HG03135 (cell line): ENCODE results near the gene DDX43.
"Not testable (repeated sequence)": the region's sequence is repeated elsewhere in the genome, so short reads cannot be mapped to it uniquely, and the experiment has no call there.

Experiments
- ATAC-seq: cut with Tn5 transposase; IDR thresholded peaks from one replicate; pipeline ENCODE4 v1.9.1; 2021; ENCODE audit warnings: mild to moderate bottlenecking, moderate library complexity; ENCODE audit not compliant: unreplicated experiment

The DDX43 gene

DNA sequence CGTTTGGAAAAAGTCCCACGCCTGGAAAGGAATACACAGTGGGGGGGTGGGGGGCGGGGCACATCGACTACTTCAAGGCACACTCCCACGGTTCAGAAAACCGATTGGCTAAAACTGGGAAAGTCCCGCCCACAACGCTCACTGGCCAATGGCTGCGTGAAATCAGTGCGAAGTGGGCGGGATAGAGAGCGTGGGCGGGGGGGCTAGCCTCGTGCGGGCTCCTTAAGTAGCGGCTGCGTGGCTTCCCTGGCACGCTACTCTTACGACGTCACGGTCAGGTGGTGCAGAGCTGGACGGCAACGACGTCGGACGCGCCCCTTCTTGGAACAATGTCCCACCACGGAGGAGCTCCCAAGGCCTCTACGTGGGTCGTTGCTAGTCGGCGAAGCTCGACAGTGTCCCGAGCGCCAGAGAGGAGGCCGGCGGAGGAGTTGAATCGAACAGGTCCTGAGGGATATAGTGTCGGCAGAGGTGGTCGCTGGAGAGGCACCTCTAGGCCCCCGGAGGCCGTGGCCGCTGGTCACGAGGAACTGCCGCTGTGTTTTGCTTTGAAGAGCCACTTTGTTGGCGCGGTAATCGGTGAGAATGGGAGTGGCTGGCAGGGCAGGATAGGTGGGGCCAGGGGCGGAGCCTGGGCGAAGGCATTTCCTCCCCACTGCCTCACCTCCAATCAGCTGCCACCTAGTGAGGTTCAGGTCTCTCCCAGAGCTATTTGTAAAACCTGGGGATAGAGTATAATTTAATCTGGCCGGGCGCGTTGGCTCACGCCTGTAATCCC lies at the start of gene DDX43:
TSS of gene DDX43 (plus strand) at position 252 of the 778 bp plus-strand sequence. CDS start at position 330, 78 bp downstream.
- ATAC-seq = no peak

DNA sequence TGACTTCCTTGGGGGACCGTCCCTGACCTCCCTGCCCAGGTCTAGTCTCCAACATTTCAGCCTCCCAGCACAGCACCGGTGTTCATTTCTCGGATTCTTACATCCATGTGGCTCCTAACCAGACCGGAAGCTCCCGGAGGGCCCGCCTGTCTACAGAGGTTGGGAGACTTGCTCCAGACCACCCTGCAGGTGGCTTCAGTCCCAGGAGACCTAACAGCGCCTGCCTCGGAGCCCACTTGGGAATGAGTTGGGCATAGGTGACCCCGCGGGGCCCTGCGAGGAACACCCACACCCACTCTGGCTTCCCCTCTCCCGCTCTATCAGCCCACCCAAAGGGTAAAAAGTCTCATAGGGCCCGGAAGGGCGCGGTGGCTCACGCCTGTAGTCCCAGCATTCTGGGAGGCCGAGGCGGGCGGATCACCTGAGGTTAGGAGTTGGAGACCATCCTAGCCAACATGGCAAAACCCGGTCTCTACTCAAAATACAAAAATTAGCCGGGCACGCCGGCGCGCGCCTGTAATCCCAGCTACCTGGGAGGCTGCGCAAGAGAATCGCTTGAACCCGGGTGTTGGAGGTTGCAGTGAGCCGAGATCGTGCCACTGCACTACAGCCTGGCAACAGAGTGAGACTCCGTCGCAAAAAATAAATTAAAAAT lies 46.0 kb upstream of the DDX43 start:
- ATAC-seq = no peak

DNA sequence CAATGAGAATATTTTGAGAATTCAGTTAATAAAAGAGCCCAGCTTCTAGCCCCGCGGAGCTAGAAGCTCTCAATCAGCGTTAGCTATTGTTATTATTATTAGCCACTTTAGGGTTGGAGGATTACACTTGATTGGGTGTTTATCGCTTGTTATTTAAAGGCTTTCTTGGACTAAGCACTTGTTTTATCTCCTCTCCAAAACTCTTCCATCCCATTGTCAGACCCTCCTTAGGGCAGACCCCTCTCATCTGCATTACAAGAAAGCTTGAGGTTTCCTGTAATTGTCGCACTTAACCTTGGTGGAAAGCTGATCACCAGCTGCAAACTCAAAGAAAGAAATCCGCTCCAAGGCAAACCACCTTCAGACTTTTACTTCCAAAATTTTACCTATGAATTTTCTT lies 45.3 kb upstream of the DDX43 start:
- ATAC-seq = no peak

DNA sequence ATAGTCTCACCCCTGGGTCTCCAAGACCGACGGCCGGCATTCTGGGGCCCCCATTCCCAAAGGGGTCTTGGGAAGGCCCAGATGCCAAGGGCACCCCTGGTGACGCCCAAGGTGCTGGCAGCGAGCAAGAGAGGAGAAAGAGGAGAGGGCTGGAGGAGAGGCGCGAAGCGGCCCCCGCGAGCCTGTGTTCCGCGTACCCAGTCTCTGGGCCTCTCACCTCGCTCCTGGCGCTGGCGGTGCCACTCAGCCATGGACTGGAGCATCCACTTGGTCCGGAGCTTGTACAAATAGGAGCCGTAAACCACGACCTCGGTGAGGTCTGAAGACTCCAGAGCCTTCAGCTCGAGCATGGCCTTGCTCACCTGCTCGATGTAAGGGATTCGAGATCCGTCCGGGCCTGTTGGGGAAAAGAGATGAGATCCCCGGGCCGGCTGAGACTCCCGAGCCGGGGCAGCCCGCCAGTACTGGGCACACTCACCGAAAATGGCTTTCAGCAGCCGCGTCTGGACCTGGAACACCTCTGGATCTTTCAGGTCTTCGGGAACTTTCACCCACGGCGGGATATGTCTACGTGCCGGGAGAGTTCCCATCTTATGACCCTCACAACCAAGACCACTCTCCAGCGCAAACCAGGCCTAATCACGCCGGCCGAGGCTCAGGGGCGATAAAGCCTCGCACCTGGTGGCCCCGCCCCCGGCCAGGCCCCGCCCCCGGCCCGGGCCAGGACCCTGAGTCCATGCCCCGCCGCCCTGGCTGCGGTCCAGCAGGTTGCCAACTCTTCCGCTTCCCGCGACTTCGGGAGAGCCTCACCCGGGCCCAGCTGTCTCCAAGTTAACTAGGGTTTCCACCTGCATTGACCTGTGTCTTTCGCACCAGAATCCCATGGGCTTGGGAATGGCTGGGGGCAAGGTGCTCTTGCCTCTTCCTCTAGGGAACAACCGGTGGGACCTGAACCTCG lies 40.7 kb upstream of the DDX43 start, which contains the start of gene DPPA5:
TSS of gene DPPA5 (minus strand) at position 641 of the 958 bp plus-strand sequence. CDS start at position 590, 51 bp downstream.
- no peak for ATAC-seq

DNA sequence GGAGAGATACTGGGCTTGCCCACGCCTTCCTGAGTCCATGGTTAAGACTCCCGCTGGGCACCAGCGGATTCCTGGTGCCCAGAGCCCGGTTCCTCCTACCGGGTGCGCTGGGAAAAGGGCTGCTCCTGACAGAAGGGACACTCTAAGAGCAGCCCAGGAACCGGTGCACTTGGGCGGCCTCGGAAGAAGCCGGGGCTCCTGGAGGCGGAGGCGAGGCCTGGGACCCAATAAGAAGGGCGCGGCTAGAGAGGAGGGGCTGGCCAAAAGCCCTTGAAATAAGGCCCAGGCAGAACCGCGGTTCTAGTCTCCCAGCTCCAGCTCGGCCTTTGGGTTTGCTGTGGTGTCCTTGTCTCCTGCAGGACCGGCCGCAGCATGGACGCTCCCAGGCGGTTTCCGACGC lies 32.3 kb upstream of the DDX43 start, which contains the start of gene KHDC3L:
TSS of gene KHDC3L (plus strand) at position 301 of the 400 bp plus-strand sequence. CDS start at position 373, 72 bp downstream.
- no peak for ATAC-seq

GRCh38 chr6:73362869-73363536 lies 31.6 kb upstream of the DDX43 start:
- no peak for ATAC-seq

DNA sequence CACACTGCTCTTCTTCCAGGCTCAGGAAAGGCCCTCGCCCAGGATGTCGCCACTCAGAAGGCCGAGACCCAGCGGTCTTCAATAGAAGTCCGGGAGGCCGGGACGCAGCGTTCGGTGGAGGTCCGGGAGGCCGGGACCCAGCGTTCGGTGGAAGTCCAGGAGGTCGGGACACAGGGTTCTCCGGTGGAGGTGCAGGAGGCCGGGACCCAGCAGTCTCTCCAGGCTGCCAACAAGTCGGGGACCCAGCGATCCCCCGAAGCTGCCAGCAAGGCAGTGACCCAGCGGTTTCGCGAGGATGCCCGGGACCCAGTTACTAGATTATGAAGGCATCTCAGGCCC lies 31.1 kb upstream of the DDX43 start:
- no peak for ATAC-seq

DNA sequence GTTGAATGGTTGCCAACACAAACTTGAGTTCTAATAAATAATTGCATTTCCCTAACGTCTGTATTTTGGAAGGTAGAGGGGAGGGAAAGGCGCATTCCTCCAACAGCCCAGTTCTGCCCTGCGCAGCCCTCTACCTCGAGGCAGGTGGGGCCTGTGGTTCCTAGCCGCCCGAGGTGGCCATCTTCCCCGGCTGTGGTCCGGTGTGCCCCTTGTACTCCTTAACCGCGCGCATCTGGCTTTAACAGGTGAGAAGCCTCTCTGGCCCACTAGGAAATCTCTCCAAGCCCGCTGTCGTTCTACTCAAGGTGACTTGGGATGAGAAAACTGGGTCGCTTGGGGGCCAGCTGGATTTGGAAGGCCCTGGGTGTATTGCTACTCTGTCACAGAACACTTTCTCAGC lies 30.5 kb upstream of the DDX43 start:
- no peak for ATAC-seq

GRCh38 chr6:73364549-73364948 lies 30.1 kb upstream of the DDX43 start:
- ATAC-seq = no peak

DNA sequence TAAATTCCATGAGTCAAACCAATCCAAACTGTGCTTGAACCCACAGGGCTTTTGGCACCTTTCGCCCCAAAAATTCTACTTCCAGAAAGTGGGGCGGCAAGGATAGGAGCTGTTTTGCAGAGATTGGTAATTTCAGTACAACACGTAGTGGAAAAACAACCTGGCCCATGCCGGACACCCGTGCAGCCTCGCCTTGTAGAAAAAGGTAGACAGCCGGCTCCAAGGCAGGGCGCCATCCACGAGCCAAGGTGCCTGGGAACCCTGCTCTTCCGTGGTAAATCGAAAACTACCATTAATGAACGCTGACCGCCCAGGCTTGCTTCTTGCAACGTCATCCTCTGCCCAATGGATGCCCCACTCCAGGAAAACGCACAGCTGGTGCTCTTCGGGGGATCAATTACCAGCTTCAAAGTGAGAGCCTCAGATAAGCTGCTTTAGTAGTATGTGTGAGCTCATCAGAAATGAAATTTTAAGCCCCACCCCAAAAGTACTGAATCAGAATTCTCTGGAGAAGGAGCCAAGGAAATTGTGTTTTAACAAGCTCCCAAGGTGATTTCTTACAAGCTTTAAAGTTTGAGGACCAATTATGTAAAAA lies 26.8 kb upstream of the DDX43 start:
- ATAC-seq = no peak

GRCh38 chr6:73368675-73369074 lies 26.0 kb upstream of the DDX43 start:
- no peak for ATAC-seq

- no peak for ATAC-seq
These were observed 25.5 kb upstream of the DDX43 start for GRCh38 chr6:73369157-73369556.

- no peak for ATAC-seq
These were observed 25.1 kb upstream of the DDX43 start, which contains the start of gene OOEP for GRCh38 chr6:73369563-73369962. OOEP (minus strand) TSS chr6:73369897; CDS start chr6:73369792, 105 bp downstream.

DNA sequence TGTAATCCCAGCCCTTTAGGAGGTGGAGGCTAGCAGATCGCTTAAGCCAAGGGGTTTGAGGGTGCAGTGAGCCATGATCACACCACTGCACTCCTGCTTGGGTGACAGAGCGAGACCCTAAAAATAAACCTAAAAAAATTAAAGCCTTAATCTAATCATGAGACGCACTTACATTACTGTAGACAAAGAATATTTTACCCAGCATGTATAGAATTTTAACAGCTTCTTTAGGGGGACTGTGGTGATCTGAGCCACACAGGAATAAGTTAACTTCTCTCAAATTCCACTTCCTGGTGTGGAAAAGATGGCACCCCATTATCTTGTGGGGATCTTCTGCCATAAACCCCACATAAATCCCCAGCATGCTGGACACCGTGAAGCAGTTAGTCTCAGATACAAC lies 22.6 kb upstream of the DDX43 start:
- ATAC-seq = no peak

- no peak for ATAC-seq
These were observed 22.1 kb upstream of the DDX43 start for GRCh38 chr6:73372516-73372915.

- ATAC-seq = no peak
These were observed 19.4 kb upstream of the DDX43 start for GRCh38 chr6:73375216-73375615.

GRCh38 chr6:73377225-73377624 lies 17.4 kb upstream of the DDX43 start:
- ATAC-seq = no peak

DNA sequence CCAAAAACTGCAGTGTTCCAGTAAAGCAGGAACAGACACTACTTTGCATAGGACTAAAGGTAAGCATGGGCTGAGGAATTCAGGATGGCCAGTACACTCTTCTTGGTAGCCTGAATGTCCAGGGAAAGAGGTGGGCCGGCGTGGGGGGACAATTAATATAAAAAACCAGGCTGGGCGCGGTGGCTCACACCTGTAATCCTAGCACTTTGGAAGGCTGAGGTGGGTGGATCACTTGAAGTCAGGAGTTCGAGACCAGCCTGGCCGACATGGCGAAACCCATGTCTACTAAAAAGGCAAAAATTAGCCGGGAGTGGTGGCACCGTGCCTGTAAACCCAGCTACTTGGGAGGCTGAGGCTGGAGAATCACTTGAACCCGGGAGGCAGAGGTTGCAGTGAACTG lies 13.1 kb upstream of the DDX43 start:
- not testable (repeated sequence) for ATAC-seq

DNA sequence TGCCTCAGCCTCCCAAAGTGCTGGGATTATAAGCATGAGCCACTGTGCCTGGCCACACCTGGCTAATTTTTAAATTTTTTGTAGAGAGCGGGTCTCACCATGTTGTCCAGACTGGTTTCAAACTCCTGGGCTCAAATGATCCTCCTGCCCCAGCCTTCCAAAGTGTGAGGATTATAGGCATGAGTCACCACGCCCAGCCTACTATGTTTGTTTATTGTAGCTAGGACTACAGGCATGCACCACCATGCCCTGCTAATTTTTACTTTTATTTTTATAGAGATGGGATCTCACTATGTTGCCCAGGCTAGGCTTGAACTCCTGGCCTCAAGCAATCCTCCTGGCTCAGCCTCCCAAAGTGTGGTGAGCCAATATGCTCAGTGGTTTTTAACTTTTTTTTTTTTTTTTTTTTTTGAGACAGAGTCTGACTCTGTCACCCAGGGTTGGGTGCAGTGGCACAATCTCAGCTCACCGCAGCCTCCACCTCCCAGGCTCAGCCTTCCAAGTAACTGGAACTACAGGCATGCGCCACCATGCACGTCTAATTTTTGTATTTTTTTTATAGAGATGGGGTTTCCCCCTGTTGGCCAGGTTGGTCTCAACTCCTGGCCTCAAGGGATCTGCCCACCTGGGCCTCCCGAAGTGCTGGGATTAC lies 12.0 kb upstream of the DDX43 start:
- ATAC-seq = no peak

- peak; percentile 23 for ATAC-seq
These were observed 6.2 kb upstream of the DDX43 start for GRCh38 chr6:73388433-73388799.
